GM23338 (cell line): ENCODE data around the gene TPM2.

Source experiments
- CTCF ChIP-seq, 2 experiments: fragments of 200-600 bp in 1 of 2; sonication (generic) in 1 of 2; conservative IDR thresholded peaks; 2 replicates each; pipeline versions ENCODE4 v1.5.1 to v1.6.1; 2016 to 2017; ENCODE audit warnings: antibody characterized with exemption in 2 of 2, low read depth in 2 of 2, mild to moderate bottlenecking in 2 of 2, moderate library complexity in 1 of 2
- TF ChIP-seq, protein P1 (sequence below): fragments of 250-450 bp; sonication (Bioruptor Pico); IDR thresholded peaks from 2 replicates; pipeline ENCODE4 v1.5.0; 2020; ENCODE audit warnings: mild to moderate bottlenecking, moderate library complexity

GRCh38 chr9:35708146-35708545 is 18.4 kb upstream of the TPM2 start:
- TF ChIP-seq CTCF (conservative IDR thresholded peaks at IDR 0.05; ENCODE audit: low read depth in 2 of 2), result no peak
- TF ChIP-seq, protein P1, sequence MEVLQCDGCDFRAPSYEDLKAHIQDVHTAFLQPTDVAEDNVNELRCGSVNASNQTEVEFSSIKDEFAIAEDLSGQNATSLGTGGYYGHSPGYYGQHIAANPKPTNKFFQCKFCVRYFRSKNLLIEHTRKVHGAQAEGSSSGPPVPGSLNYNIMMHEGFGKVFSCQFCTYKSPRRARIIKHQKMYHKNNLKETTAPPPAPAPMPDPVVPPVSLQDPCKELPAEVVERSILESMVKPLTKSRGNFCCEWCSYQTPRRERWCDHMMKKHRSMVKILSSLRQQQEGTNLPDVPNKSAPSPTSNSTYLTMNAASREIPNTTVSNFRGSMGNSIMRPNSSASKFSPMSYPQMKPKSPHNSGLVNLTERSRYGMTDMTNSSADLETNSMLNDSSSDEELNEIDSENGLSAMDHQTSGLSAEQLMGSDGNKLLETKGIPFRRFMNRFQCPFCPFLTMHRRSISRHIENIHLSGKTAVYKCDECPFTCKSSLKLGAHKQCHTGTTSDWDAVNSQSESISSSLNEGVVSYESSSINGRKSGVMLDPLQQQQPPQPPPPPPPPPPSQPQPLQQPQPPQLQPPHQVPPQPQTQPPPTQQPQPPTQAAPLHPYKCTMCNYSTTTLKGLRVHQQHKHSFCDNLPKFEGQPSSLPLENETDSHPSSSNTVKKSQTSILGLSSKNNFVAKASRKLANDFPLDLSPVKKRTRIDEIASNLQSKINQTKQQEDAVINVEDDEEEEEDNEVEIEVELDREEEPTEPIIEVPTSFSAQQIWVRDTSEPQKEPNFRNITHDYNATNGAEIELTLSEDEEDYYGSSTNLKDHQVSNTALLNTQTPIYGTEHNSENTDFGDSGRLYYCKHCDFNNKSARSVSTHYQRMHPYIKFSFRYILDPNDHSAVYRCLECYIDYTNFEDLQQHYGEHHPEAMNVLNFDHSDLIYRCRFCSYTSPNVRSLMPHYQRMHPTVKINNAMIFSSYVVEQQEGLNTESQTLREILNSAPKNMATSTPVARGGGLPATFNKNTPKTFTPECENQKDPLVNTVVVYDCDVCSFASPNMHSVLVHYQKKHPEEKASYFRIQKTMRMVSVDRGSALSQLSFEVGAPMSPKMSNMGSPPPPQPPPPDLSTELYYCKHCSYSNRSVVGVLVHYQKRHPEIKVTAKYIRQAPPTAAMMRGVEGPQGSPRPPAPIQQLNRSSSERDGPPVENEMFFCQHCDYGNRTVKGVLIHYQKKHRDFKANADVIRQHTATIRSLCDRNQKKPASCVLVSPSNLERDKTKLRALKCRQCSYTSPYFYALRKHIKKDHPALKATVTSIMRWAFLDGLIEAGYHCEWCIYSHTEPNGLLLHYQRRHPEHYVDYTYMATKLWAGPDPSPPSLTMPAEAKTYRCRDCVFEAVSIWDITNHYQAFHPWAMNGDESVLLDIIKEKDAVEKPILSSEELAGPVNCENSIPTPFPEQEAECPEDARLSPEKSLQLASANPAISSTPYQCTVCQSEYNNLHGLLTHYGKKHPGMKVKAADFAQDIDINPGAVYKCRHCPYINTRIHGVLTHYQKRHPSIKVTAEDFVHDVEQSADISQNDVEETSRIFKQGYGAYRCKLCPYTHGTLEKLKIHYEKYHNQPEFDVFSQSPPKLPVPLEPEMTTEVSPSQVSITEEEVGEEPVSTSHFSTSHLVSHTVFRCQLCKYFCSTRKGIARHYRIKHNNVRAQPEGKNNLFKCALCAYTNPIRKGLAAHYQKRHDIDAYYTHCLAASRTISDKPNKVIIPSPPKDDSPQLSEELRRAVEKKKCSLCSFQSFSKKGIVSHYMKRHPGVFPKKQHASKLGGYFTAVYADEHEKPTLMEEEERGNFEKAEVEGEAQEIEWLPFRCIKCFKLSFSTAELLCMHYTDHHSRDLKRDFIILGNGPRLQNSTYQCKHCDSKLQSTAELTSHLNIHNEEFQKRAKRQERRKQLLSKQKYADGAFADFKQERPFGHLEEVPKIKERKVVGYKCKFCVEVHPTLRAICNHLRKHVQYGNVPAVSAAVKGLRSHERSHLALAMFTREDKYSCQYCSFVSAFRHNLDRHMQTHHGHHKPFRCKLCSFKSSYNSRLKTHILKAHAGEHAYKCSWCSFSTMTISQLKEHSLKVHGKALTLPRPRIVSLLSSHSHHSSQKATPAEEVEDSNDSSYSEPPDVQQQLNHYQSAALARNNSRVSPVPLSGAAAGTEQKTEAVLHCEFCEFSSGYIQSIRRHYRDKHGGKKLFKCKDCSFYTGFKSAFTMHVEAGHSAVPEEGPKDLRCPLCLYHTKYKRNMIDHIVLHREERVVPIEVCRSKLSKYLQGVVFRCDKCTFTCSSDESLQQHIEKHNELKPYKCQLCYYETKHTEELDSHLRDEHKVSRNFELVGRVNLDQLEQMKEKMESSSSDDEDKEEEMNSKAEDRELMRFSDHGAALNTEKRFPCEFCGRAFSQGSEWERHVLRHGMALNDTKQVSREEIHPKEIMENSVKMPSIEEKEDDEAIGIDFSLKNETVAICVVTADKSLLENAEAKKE (CRISPR knock-in tag), result no peak
